ENCODE data around the gene COPB1.

COPB1 gene

DNA sequence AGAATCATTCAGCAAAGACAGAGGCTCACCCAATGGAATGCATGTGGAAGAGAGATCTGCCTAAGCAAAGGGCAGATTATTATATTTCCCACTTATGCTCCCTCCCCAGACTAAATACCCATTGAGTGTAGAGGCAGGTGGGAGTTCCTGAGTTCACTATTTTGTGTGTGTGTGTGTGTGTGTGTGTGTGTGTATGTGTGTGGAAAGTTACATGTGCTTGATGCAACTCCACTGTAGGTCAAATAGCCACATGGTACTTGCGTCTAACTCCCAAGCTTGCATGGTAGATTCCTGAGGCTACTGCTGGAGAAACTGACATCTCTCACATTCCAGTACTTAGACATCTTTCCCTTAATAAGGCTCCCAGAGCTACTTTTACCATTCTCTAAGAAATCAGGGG, 3.4 kb upstream of the COPB1 start:
- DNase-seq (ENCODE audit: low read depth) = peak; percentile 20

DNA sequence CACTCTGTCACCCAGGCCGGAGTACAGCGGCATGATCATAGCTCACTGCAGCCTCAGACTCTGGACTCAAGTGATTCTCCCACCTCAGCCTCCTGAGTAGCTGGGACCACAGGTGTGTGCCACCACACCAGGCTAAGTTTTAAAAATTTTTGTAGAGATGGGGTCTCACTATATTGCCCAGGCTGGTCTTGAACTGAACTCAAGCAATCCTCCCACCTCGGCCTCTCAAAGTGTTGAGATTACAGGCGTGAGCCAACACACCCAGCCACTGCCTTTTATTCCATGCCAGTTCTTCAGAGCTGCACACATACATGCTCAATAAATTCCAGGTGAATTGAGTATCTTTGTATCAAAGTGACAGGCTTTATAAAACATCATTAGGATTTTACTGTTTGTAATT, 2.4 kb upstream of the COPB1 start:
- DNase-seq (ENCODE audit: low read depth) = no peak

DNA sequence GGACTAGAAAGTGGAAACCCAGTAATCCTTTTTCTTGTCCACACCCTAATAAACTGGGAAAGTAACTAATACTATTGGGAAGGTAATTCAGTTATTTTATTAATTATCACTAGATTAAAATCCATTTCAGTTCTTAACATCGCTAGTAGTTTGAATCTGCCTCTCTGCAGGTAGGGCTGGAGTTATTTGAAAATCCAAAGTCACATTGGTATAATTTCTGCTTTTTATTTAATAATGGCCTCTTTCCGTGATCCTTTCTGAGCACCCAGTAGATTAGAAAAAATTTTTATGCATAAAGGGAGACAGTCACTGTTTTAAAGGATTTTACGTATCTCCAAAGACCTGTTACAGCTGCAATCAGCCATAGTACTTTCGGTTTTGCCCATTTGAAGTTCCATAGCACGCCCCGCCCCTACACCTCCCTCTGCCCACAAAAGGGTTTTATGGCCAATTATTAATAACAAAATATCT, 605 bp upstream of the COPB1 start:
- peak; percentile 51 for DNase-seq (ENCODE audit: low read depth)

DNA sequence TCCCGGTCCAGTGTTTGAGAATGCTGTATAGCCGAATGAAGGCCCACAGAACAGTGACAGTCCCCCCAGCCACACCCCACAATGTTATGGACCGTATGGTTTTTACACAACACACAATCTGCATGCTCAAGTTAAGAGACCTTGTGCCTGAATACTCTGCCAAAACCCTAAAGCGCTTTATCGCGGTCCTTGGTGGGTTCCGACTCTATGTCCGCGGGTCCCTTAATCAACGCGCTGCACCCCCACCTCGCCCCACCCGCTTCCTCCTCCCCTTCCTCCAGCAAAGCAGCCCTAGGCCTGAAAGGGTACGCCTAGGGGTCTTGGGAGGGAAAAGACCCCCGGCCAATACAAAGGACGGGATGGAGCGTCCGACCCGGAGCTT, 442 bp downstream of the COPB1 start:
- DNase-seq (ENCODE audit: low read depth) = peak; percentile 24

DNA sequence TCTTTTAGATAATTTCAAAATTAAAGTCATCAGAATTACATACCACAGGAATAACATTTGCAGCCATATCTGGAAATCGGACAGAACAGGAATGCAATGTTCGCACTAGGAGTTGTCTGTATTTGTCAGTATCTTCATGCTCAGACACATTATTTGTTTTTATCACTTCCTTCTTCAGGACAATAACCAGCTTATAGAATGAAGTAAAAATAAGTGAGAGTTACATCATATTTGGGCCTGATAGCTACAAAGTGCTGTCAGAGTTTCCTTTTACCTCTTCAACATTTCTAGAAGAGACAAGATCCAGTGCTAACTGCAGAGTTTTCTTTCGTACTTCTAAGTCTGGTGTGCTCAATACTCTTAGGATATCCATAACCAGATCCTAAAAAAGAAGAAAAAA, 18.9 kb downstream of the COPB1 start:
- no peak for DNase-seq (ENCODE audit: low read depth)

DNA sequence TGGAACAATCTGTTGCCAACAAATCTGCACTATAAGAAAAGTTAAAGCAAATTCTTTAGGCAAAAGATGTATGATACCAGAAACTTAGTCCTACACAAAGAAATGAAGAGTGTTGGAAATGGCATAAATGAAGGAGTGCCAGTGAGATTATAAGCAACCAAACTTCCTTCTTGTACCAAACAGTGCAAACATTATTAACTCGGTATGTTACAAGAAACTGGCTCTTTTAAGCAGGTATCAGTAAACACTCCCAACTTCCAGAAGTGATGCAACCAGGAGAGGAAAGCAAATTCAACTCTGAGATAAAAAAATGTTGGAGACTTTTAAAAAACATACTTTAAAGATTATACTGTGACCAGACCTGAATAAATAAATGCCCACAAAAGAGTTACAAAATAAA, 28.5 kb downstream of the COPB1 start:
- no peak for DNase-seq (ENCODE audit: low read depth)

DNA sequence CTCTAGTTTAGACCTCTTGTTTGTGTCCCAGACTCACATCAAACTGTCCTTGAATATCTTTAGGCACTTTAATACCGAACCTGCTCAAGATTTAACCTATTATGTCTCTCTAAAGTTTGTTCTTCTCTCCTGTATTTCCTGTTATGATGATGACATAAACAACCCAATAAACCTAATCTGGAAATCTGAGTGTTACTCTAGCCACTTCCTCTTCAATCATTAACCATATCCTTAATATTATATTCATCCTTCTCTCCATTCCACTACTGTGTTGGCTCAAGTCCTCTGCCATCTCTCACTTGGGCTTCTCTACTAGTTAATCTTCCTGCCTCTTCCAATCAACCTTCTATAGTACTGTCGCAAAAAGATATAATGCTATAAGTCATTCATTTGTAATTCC, 36.0 kb downstream of the COPB1 start:
- no peak for DNase-seq (ENCODE audit: low read depth)

DNA sequence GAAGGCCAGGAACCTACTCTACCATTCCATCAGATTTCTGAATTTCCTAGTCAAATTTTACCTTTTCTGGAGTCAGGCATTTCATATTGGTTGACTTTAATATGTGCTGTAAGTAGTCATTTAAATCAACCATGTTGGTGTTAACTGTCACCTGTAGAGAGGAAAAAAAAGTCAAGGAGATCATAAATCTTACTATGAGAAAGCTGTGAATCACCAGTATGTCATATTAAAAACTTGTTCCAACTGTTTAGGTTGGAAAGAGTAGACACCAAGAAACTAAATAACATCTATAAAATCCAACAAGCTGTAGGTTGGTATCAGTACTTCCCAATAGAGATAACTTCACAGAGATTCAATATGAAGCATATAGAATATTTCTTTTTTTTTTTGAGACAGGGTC, 39.5 kb downstream of the COPB1 start:
- DNase-seq (ENCODE audit: low read depth) = no peak

DNA sequence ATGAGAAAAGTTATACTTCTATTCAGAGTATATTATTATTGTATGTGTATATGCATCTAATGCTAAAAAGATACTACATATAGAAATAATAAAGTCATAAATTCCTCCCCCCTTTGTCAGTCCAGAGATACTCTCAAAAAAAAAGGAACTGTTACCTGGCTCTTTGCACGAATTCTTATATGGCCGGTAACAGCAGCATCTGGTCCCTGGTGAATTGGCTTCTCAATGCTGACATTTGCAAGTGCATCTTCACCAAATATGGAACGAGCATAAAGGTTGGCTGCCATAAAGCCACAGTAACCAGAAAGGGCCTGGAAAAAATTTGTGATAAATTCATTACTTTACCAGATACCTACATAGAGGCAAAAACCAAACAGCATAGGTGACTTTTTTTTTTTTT, 41.2 kb downstream of the COPB1 start:
- no peak for DNase-seq (ENCODE audit: low read depth)

DNA sequence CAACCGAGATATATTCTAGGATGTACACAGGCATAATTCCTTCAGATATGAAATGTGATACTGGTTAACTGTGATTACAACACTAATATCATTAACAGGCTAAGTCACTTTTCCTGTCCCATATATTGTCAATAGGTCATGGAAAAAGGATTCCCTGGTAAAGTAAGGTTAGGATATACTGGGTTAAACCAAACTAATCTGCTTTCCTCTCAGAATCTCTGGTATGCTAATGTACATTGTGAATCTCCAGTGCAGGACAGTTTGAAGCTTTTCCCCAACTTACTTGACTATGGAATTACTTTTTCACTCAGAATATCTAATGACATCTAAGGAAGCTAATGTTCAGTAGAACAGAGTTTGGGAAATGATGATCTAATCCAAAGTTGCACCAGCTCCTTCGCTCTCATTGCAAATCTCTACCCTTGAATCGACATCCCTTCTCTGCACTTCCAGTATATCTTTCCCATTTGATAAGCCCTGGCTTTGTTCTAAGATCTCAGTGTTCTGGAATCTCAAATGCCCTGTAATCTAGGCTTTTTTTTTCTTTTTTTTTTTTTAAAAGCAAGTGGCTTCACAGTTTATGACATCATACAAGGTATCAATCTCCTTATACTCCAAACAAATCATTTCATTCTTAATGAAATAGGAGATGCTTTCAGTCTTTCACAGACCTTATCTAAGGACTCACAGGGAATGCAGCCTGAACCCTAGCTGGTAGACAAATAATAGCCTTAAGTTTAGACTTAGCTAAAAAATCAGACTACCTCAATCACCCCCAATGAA, 43.8 kb downstream of the COPB1 start:
- DNase-seq (ENCODE audit: low read depth) = no peak

DNA sequence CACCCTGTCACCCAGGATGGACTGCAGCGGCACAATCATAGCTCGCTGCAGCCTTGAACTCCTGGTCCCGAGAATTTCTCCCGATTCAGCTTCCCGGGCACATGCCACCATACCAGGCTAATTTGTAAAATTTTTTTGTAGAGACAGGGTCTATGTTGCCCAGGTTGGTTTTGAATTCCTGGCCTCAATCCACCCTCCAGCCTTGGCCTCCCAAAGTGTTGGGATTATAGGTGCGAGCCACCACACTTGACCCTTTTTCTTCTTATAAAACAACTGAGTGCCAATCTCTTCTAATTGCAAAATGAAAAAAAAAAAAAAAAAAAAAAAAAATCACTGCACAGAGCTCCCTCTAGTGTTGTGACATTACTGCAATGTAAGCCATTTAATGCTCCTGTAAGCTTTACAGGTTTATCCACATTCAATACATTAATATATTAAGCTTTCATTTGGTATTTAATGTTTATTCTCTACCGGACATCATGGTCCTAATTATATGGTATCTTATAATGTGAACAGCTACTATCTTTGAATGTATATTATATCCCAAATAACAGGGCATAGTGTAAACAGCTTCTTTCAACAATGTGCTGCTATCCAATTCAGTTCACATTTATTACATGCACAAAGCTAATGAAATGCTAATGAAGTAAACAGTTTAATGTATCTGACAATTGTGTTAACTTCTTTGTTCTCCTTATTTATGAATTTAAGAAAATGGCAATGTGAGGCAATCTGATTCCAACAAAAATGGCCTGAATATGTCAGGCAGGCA, 44.6 kb downstream of the COPB1 start:
- DNase-seq (ENCODE audit: low read depth) = peak; percentile 32

DNA sequence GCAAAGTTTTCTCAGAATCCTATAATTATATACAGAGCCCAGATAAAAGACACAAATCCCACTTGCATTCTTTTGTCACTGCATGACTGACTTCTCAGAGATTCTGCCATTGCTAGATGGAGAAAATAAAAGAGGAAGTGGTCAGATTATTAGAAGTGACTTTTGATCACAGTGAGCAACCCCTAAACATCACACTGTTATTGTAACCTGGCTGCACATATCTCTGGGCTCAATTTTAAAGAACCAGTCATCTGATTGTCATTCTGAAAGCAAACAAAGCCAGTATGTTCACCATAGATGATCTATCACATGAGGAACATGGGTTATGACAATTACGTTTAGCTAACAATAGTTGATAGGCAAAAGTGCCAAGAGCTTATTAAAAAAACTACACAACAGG, 47.8 kb downstream of the COPB1 start:
- no peak for DNase-seq (ENCODE audit: low read depth)

DNA sequence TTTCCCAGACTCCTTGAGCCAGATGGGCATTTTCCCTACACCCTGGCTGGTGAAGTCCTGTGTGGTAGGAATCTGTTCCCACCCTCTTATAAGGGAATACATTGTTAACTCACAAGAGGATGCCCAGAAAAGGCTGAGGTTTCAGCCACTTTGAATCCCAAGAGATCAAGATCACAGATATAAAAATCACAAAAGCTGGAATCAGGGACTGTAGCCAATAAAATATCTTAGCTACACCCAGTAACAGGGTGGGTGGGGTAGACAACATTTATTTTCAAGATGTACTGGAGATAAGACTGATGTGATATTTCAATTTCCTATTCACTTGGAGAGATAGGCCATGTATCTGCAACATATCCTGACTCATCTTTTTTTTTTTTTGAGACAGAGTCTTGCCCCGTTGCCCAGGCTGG, 50.3 kb downstream of the COPB1 start:
- no peak for DNase-seq (ENCODE audit: low read depth)

DNA sequence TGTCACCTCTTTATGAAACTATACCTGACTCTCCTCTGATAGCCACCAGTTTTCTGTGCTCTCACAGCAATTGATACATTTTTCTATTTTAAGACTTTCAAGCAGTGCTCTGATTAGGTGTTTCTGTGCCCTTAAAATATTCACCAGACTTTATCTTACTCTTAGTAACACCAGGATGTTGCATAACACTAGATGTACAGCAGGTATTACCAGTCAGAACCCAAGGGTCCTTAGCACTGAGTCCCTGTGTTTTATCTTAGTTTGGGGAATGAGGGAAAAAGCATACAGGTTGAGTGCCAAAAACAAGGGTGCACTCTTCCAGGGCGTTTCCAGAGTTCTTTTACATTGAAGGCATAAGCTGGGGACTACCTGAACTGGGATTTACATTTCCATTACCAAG, 51.4 kb downstream of the COPB1 start:
- no peak for DNase-seq (ENCODE audit: low read depth)

DNA sequence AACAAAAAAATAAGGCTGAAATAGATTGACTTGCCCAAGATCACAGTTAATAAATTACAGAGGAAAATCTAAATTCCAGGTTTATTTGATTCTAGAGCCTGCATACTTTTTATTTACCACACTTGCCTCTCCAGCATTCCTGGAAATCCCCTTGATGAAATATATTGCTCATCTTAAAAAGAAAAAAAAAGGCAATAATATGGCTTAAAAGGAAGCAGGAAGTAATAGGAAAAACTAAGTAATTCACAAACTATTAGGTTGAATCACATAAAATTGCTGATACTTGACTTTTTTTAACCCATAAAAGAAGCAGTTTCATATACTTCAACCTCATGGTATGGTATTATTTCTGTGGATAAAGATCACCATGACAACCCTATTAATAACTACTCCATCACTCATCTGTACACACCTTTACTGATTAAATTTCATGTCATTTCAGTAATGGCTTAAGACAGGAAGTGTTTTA, 52.9 kb downstream of the COPB1 start:
- DNase-seq (ENCODE audit: low read depth) = peak; percentile 19

DNA sequence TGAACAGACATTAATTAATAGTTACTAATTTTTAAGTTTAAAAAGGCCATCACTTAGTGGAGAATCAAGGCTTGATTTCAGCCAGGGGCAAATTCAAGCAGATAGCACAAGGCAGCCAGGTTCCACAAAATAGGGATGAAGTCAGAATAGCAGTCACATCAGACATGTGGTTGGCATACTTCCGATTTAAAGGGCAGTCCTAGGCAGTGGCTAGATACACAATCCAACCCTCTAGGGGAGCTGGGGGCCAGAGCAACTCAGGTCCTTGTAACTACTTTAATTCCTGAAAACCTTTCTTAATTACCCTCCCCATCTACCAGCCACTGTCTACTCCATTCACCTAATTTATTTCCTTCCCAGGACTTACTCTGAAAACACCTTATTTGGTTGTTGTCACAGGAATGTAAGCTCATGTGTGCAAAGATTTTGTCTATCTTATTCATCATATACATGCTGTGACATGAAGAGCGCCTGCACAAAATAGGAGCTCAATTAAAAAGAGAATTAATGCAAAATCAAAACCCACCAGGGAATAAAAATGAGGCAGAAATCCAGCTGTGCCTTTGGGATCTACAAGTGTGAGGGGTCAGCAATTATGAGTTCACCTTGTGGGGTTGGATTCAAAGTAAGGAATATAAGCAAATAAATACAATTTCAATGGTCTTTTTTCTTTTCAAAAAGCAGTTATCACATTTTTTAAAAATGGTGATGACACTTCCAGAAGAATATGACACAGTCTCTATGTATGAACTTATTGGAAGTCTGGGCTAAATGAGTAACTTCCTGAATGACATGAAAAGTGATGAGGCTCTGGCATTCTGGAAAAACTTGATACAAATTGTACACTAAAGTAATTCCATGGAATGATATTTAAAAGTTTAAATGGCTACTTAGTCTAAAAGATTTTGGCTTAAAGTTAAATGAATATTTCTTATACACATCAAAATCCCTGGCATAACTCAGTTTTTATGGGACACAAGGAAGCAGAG, 53.8 kb downstream of the COPB1 start:
- no peak for DNase-seq (ENCODE audit: low read depth)

DNA sequence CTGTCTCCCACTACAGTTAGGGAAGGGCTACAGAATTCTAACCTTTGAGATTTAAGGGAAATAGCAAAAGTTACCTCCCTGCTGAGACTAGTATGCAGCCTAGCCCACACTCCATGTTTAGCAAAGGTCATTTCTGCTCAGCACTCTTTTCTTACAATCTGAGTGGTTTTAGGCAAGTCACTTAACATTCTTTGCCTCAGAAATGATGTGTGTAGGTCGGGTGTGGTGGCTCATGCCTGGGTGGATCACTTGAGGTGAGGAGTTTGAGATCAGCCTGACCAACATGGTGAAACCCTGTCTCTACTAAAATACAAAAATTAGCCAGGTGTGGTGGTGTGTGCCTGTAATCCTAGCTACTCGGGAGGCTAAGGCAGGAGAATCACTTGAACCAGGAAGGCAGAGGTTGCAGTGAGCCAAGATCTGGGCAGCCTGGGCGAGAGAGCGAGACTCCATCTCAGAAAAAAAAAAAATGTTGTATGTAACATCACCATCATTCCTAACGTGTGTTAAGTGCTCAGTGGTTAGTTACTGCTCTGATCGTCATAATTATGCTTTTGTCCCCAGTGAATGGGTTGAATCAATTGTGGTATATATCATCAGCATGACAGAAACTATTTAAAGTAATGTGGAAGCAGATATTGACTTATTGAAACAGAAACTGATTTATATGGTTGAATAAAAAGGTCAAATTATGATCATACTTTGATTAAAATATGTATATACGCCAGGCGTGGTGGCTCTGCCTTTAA, 55.0 kb downstream of the COPB1 start:
- DNase-seq (ENCODE audit: low read depth) = no peak

DNA sequence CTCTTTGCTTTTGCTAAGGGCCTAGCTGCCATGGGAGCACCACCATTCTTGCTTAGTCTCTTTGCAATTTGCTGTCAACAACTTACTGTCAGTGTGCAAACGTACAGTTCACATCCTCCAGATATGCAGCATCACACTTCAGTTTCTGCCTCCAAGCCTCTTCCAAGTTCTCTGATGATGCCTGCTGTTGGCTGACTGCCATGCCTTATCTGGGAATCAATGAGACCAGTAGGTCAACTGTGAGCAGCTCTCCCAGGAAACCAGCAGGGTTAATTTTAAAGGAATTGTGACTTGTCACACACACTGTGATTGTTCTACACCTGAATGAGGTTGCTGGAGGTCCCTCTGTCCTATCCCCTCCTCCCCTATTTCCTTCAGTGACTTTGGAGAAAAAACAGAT, 56.0 kb downstream of the COPB1 start:
- DNase-seq (ENCODE audit: low read depth) = no peak

DNA sequence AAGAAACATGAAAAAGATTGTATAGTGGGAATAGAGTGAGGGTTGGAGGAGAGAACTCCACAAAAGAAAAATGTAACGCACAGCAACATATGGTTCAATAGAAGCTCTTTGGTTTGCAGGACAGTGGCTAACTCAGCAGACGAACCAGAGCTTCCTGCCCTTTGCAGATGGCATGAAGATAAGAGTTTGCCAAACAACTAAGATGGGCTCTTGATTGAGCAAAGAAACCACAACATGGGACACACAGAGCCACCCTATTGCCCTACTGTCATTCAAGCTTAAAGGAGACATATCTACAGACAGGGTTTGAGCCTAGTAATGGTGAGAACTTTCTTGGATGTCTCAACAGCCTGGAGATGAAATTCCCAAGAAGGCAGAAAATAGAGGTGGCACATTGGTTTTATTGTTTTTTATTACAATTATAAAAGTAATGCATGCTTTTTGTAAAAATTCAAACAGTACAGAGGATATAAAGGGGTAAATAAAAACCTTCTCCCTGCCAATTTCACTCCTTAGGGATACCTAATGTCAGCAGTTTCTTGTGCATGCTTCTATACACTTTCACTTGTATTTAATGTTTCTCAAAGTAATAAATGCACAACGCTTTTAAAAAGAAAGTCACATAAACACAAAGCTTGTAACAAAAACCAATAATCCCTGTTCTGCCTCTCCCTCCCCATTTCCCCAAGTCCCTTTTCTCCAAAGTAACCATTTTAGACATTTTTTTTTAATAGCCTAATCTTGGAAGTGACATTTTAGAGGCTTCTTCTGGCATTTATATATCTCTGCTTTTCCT, 63.7 kb downstream of the COPB1 start:
- DNase-seq (ENCODE audit: low read depth) = no peak

DNA sequence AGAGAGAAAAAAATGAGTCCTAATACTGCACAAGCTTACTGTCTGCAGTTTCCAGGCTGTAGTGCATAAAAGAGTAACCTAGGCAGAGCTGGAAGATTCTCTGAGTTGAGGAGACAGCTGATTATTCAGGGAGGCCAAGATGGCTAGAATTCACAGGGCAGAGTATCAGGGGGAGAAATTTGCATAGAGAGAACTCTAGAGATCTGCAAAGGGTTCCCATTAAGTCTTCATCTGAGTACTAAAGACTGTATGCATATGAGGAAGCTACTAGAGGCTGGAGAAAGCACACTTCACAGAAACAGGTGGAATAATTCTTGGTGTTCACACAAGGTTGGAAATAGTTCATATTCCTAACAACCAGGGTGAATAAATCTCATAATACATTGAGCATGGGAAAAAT, 74.0 kb downstream of the COPB1 start:
- DNase-seq (ENCODE audit: low read depth) = no peak

DNA sequence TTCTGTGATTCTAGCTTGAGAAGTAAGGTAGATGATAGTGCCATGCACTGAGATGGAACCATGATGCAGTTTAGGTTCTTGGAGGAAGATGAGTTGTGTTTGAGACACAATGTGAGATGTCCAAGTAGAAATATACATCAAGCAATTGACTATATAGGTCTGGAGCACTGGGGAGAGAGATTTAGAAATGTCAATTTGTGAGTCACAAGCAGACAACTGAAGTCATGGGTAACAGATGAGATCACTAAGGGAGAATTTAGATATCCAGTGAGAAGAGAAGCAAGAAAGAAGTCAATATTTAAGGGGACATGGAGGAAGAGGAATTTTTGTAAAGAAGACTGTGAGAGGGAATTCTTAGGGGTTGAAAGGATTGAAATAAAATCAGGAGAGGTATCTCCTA, 75.5 kb downstream of the COPB1 start:
- peak; percentile 37 for DNase-seq (ENCODE audit: low read depth)
